ENCODE results near the gene WARS2.
A peak's percentile ranks its signal among the peaks of the same experiment; 100 is the strongest.

The WARS2 gene

DNA sequence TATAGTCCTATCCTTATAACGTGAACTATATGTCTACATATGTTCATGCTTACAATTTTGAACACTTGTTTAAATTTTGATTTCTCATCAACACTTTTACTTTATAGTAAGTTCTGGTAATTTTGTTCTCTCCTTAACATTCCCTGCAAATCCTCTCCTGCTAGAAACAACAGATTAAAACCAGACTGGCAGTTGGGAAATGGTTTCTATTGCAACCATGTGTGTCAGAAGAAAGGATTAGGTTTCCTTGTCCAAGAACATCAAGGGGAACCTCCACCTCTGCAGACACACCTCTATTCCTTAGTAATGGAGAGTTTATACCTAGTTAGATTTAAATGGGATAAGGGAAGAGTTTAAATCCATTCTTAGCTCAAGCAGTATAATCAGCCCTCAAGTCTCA, 3.3 kb upstream of the WARS2 start:
- Mint-ChIP-seq H3K4me3 (no peak overlapping the region), H3K27me3 (ENCODE audit: low read depth) (no peaks in the 10 kb centered on the region)
- TF ChIP-seq, protein P1, sequence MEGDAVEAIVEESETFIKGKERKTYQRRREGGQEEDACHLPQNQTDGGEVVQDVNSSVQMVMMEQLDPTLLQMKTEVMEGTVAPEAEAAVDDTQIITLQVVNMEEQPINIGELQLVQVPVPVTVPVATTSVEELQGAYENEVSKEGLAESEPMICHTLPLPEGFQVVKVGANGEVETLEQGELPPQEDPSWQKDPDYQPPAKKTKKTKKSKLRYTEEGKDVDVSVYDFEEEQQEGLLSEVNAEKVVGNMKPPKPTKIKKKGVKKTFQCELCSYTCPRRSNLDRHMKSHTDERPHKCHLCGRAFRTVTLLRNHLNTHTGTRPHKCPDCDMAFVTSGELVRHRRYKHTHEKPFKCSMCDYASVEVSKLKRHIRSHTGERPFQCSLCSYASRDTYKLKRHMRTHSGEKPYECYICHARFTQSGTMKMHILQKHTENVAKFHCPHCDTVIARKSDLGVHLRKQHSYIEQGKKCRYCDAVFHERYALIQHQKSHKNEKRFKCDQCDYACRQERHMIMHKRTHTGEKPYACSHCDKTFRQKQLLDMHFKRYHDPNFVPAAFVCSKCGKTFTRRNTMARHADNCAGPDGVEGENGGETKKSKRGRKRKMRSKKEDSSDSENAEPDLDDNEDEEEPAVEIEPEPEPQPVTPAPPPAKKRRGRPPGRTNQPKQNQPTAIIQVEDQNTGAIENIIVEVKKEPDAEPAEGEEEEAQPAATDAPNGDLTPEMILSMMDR (IDR thresholded peaks at IDR 0.05; ENCODE audit: unreplicated experiment in 3 of 3): no peak

GRCh38 chr1:119141660-119142059, 1.2 kb upstream of the WARS2 start:
- H3K4me3 Mint-ChIP-seq: no peak overlapping the region
- peaks cover 22% of the 10 kb centered on the region for H3K4me1 Mint-ChIP-seq
- peaks cover 7% of the 10 kb centered on the region for H3K36me3 Mint-ChIP-seq (ENCODE audit: low read depth)
- H3K9me3 Mint-ChIP-seq: no peaks in the 10 kb centered on the region
- H3K27ac Mint-ChIP-seq: no peak overlapping the region
- TF ChIP-seq, protein P1 (IDR thresholded peaks at IDR 0.05; ENCODE audit: unreplicated experiment in 3 of 3): no peak
- H3K27me3 Mint-ChIP-seq (ENCODE audit: low read depth): no peaks in the 10 kb centered on the region

More for the DNA sequence above, 3.3 kb upstream of the WARS2 start:
- Mint-ChIP-seq H3K27ac (no peak overlapping the region), H3K4me1 (peaks cover 35% of the 10 kb centered on the region), H3K36me3 (ENCODE audit: low read depth) (peaks cover 7% of the 10 kb centered on the region), H3K9me3 (no peaks in the 10 kb centered on the region)

- Mint-ChIP-seq H3K4me1 (peaks cover 16% of the 10 kb centered on the region), H3K27me3 (ENCODE audit: low read depth) (no peaks in the 10 kb centered on the region), H3K4me3 (no peak overlapping the region), H3K9me3 (no peaks in the 10 kb centered on the region), H3K36me3 (ENCODE audit: low read depth) (peaks cover 7% of the 10 kb centered on the region), H3K27ac (no peak overlapping the region)
- TF ChIP-seq, protein P1 (IDR thresholded peaks at IDR 0.05; ENCODE audit: unreplicated experiment in 3 of 3): peak in 1 of 3 experiments; percentile 10
Observed at GRCh38 chr1:119141020-119141424, 569 bp upstream of the WARS2 start.

DNA sequence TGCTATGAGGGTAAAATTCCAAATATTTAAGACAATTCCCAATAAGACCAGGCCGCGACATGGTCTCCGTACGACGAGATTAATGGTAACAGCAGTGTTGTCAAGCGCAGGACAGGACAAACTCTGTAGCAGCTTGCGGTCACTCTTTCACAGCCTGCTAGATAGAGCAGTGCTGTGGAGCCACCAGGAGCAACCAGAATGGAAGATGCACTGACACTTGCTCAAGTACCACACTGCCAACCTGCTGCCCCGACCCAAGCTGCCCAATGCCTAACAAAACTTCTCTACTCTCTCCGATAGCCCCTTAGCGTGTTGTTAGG, 636 bp downstream of the WARS2 start:
- no peak overlapping the region for H3K27ac Mint-ChIP-seq
- TF ChIP-seq, protein P1 (IDR thresholded peaks at IDR 0.05; ENCODE audit: unreplicated experiment in 3 of 3): no peak
- peaks cover 16% of the 10 kb centered on the region for H3K4me1 Mint-ChIP-seq
- peaks cover 3% of the 10 kb centered on the region for H3K36me3 Mint-ChIP-seq (ENCODE audit: low read depth)
- no peaks in the 10 kb centered on the region for H3K9me3 Mint-ChIP-seq
- no peaks in the 10 kb centered on the region for H3K27me3 Mint-ChIP-seq (ENCODE audit: low read depth)
- no peak overlapping the region for H3K4me3 Mint-ChIP-seq

GRCh38 chr1:119139403-119139802, 1.1 kb downstream of the WARS2 start:
- no peak overlapping the region for H3K27ac Mint-ChIP-seq
- peaks cover 3% of the 10 kb centered on the region for H3K36me3 Mint-ChIP-seq (ENCODE audit: low read depth)

GRCh38 chr1:119136401-119136800, 4.1 kb downstream of the WARS2 start:
- Mint-ChIP-seq H3K27me3 (ENCODE audit: low read depth) (no peaks in the 10 kb centered on the region), H3K36me3 (ENCODE audit: low read depth) (no peaks in the 10 kb centered on the region), H3K4me1 (peaks cover 19% of the 10 kb centered on the region), H3K27ac (no peak overlapping the region), H3K9me3 (no peaks in the 10 kb centered on the region), H3K4me3 (no peak overlapping the region)
- TF ChIP-seq, protein P1 (IDR thresholded peaks at IDR 0.05; ENCODE audit: unreplicated experiment in 3 of 3): no peak

More at GRCh38 chr1:119139403-119139802, 1.1 kb downstream of the WARS2 start:
- Mint-ChIP-seq H3K4me3 (no peak overlapping the region), H3K9me3 (no peaks in the 10 kb centered on the region), H3K4me1 (peaks cover 20% of the 10 kb centered on the region), H3K27me3 (ENCODE audit: low read depth) (no peaks in the 10 kb centered on the region)
- TF ChIP-seq, protein P1 (IDR thresholded peaks at IDR 0.05; ENCODE audit: unreplicated experiment in 3 of 3): no peak

Data from nephron (organoid).